Measurements from ENCODE around the gene LAMC3.

DNA sequence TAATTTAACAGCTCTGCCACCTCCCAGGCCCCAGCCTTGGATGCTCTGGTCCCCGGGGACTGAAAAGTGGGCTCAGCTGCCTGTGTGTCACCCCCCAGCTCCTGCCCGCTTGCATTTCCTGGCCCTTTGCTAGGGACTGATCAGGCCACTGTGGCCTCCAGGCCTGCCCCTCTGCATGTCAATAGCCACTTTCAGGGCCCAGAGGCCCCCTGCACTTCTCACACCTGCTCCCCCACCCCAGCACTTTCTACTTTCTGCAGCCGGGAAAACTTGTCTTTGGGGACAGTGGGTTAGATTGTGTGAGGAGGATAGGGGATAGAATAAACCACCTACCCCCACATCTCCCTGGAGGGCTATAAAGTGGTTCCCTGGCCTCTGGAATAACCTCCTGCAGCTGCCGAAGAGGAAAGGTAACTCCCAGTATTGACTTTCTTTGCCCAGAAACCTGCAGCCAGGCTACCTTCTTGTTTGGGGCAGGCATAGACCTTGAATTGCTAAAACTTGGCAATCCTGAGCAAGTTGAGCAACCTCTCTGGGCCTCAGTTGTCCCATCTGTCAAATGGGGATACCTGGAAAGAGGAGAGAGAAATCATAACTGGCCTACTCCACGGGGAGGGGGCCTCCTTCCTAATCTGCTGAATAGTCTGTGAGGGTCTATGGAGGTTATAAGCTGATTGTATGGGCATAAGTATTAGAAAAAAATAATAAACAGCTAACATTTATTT is 95.2 kb downstream of the LAMC3 start:
- TF ChIP-seq, protein P1, sequence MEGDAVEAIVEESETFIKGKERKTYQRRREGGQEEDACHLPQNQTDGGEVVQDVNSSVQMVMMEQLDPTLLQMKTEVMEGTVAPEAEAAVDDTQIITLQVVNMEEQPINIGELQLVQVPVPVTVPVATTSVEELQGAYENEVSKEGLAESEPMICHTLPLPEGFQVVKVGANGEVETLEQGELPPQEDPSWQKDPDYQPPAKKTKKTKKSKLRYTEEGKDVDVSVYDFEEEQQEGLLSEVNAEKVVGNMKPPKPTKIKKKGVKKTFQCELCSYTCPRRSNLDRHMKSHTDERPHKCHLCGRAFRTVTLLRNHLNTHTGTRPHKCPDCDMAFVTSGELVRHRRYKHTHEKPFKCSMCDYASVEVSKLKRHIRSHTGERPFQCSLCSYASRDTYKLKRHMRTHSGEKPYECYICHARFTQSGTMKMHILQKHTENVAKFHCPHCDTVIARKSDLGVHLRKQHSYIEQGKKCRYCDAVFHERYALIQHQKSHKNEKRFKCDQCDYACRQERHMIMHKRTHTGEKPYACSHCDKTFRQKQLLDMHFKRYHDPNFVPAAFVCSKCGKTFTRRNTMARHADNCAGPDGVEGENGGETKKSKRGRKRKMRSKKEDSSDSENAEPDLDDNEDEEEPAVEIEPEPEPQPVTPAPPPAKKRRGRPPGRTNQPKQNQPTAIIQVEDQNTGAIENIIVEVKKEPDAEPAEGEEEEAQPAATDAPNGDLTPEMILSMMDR (IDR thresholded peaks at IDR 0.05; ENCODE audit: low read depth, low read length) = no peak
- TF ChIP-seq POLR2A (IDR thresholded peaks at IDR 0.05; ENCODE audit: extremely low read depth, insufficient read length) = no peak
- no peak for TF ChIP-seq MYC (IDR thresholded peaks at IDR 0.05; ENCODE audit: low read depth, low read length)
- TF ChIP-seq, protein P2, sequence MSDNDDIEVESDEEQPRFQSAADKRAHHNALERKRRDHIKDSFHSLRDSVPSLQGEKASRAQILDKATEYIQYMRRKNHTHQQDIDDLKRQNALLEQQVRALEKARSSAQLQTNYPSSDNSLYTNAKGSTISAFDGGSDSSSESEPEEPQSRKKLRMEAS (IDR thresholded peaks at IDR 0.05; ENCODE audit: low read depth, low read length) = no peak
